Activated effector memory CD4-positive, alpha-beta T cell treated with Interleukin-2 at 50 U/mL for 16 hours (primary cell): ENCODE measurements around the gene KDM3A.
A peak's percentile ranks its signal among the peaks of the same experiment; 100 is the strongest.

Source experiments
- DNase-seq: peaks from one replicate; pipeline ENCODE4 v3.0.0-alpha.2; 2020

KDM3A gene

GRCh38 chr2:86440631-86441391 lies at the start of gene KDM3A:
Gene KDM3A (plus strand): TSS chr2:86441371. CDS start chr2:86442048, 677 bp downstream.
- peak; percentile 99 for DNase-seq

- DNase-seq = no peak
These were observed 48.2 kb upstream of the KDM3A start for GRCh38 chr2:86392873-86393518.

DNA sequence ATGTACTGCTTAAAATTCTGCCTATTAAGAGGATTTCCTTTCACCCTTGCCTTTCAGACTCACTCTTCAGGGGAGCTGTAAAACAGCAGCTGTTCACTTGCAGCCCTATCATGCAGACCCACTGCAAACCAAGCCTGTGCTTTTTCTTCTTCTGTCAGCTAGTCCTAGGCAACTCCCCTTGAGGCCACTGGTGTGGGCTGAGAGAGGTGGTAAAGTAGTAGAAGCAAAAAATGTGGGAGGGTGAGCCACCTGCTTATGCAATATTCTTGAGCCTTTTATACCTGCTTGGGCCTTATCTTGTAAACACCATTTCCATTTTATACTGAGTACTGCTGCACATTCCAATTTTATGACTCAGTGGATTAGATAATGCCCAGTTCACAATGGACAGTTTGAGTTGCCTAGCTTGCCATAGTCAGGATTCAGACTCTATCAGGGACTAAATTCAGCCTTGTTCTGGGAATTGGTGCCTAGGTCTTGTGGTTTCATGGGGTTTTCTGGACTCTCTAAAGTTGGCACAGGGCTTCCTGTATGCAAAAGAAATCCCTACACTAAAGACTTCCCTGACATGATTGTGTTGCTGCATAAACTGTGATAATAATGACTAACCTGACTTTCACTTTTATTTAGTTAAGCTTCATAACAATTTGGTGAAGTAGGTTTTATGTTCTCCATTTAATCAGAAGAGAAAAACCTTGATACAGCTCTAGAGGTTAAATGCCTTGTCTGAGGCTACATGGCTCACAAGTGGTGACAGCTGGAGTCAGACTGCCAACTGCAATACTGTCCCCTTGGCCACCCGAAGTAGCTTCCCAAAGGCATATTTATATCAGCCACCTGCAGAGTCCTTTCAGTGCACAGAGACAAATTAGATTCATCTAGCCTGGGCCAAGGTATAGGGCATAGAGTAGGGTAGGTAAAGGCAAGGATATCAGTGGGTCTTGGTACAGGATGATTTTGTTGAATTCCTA lies 47.4 kb upstream of the KDM3A start:
- no peak for DNase-seq

- DNase-seq = no peak
These were observed 44.8 kb upstream of the KDM3A start for GRCh38 chr2:86396291-86396785.

DNA sequence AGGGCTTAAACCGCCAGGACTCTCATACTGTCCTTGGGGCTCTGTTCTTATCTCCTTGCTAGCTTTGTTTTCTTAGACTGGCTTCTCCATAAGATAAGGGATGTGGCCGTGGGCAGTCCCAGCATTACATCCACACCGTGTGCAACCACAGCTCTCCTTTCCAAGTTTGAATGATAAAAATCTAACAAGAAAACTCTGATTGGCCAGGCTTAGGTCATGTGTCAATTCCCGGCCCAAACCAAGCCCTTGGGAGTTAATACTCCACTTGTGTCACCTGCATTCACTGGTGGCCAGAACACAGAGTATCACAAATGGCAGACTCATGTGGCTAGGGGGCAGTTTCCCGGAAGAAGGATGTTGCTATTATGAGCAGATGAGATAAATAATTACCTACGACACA lies 43.2 kb upstream of the KDM3A start:
- DNase-seq = no peak

- DNase-seq = no peak
These were observed 42.4 kb upstream of the KDM3A start for GRCh38 chr2:86398500-86399474.

- DNase-seq = no peak
These were observed 40.9 kb upstream of the KDM3A start for GRCh38 chr2:86400321-86400720.

DNA sequence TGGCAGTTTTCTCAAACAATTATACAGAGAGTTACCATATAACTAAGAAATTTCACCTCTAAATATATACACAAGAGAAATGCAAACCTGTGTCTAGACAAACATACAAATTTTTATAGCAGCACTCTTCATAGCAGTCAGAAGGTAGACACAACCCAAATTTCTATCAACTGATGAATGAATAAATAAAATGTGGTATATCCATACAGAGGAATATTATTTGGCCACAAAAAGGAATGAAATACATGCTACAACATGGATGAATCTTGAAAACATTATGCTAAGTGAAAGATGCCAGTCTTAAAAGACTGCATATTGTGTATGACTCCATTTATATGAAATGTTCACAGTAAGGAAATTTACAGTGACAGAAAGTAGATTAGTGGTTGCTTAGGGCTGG lies 30.6 kb upstream of the KDM3A start:
- DNase-seq = no peak

- DNase-seq = no peak
These were observed 29.8 kb upstream of the KDM3A start for GRCh38 chr2:86411396-86411795.

- DNase-seq = no peak
These were observed 29.2 kb upstream of the KDM3A start for GRCh38 chr2:86412007-86412406.

GRCh38 chr2:86413296-86414094 lies 27.7 kb upstream of the KDM3A start:
- no peak for DNase-seq

DNA sequence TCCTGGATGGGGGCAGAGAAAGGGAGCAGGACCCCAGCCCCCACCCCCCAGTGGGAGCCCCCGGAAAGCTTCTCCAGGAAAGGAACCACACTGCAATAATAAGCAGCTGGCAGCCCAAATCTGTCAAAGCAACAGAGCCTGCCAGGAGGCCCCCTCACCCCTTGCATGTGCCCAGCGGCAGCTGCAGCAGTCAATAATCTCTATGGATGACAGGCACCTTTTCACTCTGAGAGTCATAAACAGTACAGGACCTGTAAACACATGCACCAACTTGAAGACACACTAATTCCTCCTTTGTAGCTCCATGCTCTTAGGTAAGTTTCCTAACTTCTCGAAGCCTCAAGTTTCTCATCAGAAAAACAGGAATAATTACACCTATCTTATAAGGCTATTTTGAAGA lies 26.2 kb upstream of the KDM3A start:
- DNase-seq = no peak

DNA sequence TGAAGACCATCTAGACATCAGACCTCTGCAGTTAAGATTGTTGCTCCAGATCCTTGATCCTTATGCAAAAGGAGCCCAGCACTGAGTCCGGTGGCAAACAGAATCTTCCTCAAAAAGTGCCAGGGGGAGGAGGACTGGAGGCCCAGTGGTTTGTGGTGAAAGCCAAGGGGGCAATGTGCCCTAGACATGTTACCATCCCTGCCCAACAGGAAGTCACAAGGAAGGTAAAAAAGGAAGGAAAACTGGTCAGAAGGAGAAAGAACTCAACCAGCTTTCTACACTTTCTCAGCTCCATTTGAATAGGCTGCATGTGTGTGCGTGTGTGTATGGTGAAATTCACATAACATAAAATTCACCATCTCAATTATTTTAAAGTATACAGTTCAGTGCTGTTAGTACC lies 25.0 kb upstream of the KDM3A start:
- no peak for DNase-seq

DNA sequence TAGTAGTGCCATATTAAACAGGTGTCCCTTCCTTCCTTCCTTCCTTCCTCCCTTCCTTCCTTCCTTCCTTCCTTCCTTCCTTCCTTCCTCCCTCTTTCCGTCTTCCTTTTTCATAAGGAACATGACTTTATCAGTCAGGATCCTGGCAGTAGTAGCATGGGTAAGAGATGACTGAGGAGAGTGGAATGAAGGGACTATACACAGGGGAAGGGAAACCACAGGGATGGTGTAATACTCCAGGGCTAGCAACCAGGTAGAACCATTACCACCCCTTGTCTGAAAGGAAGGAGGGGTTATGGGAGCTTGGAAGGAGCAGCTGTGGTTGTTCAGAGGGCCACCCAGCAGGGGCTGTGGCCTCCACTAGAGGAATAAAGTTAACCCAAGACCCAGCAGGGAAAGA lies 23.2 kb upstream of the KDM3A start:
- no peak for DNase-seq

GRCh38 chr2:86420913-86421312 lies 20.3 kb upstream of the KDM3A start:
- DNase-seq = no peak

DNA sequence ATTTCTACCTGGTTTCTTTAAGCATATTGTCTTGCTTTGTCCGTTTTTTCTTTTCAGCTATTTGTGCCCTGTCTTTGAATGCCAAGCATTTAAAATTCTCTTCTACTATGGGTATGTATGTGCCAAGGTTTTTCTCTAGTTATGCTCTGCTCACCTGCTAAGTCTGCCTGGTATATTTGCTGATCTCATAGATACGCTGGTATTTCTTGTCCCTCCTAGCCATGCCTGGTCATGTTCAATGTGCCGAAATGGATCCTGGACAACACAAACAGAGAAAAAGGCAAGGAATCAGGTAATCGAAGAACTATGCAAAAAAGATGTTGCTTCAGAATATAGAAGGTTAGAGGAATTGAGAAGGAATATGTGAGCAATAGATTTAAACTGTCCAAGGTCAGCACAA lies 14.9 kb upstream of the KDM3A start:
- no peak for DNase-seq

DNA sequence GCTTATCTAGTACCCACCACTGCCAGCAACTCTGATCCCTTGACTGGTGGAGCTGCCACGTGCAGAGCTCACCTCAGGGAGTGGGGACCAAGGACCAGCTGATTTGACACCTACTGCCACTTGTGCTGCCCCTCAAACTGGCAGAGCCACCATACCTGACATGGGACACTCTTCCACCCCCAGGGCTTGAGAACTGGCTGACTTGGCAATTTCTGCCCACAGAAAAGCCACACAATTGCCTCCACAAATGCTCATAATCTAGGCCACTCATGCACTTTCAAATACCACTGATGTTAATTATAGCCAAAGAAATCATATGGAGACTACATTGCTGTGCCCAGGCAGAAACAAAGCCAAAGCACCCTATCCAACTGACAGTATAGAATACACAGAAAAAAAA lies 11.8 kb upstream of the KDM3A start:
- DNase-seq = no peak

DNA sequence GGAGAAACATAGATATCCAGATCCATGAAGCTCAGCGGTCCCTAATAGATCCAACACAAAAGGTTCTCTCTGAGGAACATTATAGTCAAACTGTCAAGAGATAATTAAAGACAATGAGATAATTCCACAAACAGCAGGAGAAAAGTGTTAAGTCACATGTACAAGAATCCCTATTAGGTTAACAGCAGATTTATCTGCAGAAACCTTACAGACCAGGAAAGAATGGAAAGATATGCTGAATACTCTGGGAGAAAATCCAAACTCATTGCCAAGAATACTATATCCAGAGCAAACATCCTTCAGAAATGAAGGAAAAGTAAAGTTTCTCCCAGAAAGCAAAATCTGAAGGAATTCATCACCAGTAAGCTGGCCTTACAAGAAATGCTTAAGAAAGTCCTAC lies 10.8 kb upstream of the KDM3A start:
- DNase-seq = no peak

GRCh38 chr2:86433137-86433536 lies 8.0 kb upstream of the KDM3A start:
- DNase-seq = no peak

- DNase-seq = no peak
These were observed 6.9 kb upstream of the KDM3A start for GRCh38 chr2:86434290-86434689.

- no peak for DNase-seq
These were observed 5.6 kb upstream of the KDM3A start for GRCh38 chr2:86435531-86435930.
